H4 (cell line): ENCODE results near the gene BTNL2. TPM values are rescaled to one million over a fixed set of nuclear protein-coding genes. Genes with fewer than 3 reads are reported as not detected.
"Not testable (repeated sequence)": the region's sequence is repeated elsewhere in the genome, so short reads cannot be mapped to it uniquely, and the experiment has no call there.

ENCODE experiments used
- DNase-seq: peaks from one replicate; pipeline ENCODE4 v3.0.0-alpha.2; 2015; ENCODE audit warnings: low spot score
- total RNA-seq: library from RNA; depleted of rRNA; stranded (reverse); fragments of >200 nt; shearing (Covaris generic); gene quantifications from 2 replicates; pipeline ENCODE4 v1.2.3, GENCODE V29; 2014; rRNA removed

Gene BTNL2
- total RNA-seq, 1 experiment from 2014 or later = not detected

- no peak for DNase-seq
These were observed 36.5 kb downstream of the BTNL2 start for GRCh38 chr6:32370505-32370904.

GRCh38 chr6:32369660-32370059 lies 37.3 kb downstream of the BTNL2 start:
- peak; percentile 52 for DNase-seq

GRCh38 chr6:32367644-32368043 lies 39.3 kb downstream of the BTNL2 start:
- no peak for DNase-seq

GRCh38 chr6:32359225-32359624 lies 47.8 kb downstream of the BTNL2 start:
- not testable (repeated sequence) for DNase-seq

- not testable (repeated sequence) for DNase-seq
These were observed 48.4 kb downstream of the BTNL2 start for GRCh38 chr6:32358548-32358947.

- DNase-seq = no peak
These were observed 52.0 kb downstream of the BTNL2 start for GRCh38 chr6:32355018-32355417.

GRCh38 chr6:32353348-32353747 lies 53.6 kb downstream of the BTNL2 start:
- DNase-seq = no peak

Other genes with a start within 250 kb of the BTNL2 start
- gene EGFL8, start 242.6 kb downstream of the BTNL2 start, total RNA-seq = 0.43 and 1.7 TPM in 2 replicates
- gene AGPAT1, start 231.1 kb downstream of the BTNL2 start, total RNA-seq = 45.6 and 51.3 TPM in 2 replicates
- 55.7 and 56.9 TPM in 2 replicates for gene RNF5, start 228.8 kb downstream of the BTNL2 start, total RNA-seq
- 0.41 TPM in 1 of 2 replicates, not detected in the other for gene AGER, start 222.9 kb downstream of the BTNL2 start, total RNA-seq
- gene PBX2, start 217.0 kb downstream of the BTNL2 start, total RNA-seq = 14.3 and 17.4 TPM in 2 replicates
- 3.2 and 3.9 TPM in 2 replicates for gene GPSM3, start 214.5 kb downstream of the BTNL2 start, total RNA-seq
- 0.23 and 0.43 TPM in 2 replicates for gene NOTCH4, start 183.1 kb downstream of the BTNL2 start, total RNA-seq
- not detected in 2 replicates for gene TSBP1, start 35.3 kb downstream of the BTNL2 start, total RNA-seq
- 0.53 and 3.3 TPM in 2 replicates for gene HLA-DRA, start 32.7 kb upstream of the BTNL2 start, total RNA-seq
- gene HLA-DRB5, start 123.1 kb upstream of the BTNL2 start, total RNA-seq = not detected in 2 replicates
- gene HLA-DRB1, start 182.7 kb upstream of the BTNL2 start, total RNA-seq = 0.95 and 1.4 TPM in 2 replicates
- not detected in 2 replicates for gene HLA-DQA1, start 230.2 kb upstream of the BTNL2 start, total RNA-seq